GM19328 (cell line): ENCODE data around the gene IVNS1ABP.
"Not testable (repeated sequence)": the region's sequence is repeated elsewhere in the genome, so short reads cannot be mapped to it uniquely, and the experiment has no call there.

Source experiments
- ATAC-seq: cut with Tn5 transposase; IDR thresholded peaks from one replicate; pipeline ENCODE4 v1.9.1; 2021; ENCODE audit warnings: mild to moderate bottlenecking, moderate library complexity; ENCODE audit not compliant: unreplicated experiment

The IVNS1ABP gene

GRCh38 chr1:185258676-185259075, 58.4 kb downstream of the IVNS1ABP start:
- ATAC-seq: no peak

GRCh38 chr1:185257950-185258208, 59.2 kb downstream of the IVNS1ABP start:
- no peak for ATAC-seq

GRCh38 chr1:185257116-185257949, 59.7 kb downstream of the IVNS1ABP start:
- ATAC-seq: not testable (repeated sequence)

- not testable (repeated sequence) for ATAC-seq
These were observed 61.4 kb downstream of the IVNS1ABP start for GRCh38 chr1:185255595-185255994.

GRCh38 chr1:185252404-185252803, 64.6 kb downstream of the IVNS1ABP start:
- not testable (repeated sequence) for ATAC-seq

- not testable (repeated sequence) for ATAC-seq
These were observed 65.1 kb downstream of the IVNS1ABP start for GRCh38 chr1:185251928-185252327.

GRCh38 chr1:185250063-185250462, 67.0 kb downstream of the IVNS1ABP start:
- no peak for ATAC-seq

- no peak for ATAC-seq
These were observed 67.5 kb downstream of the IVNS1ABP start for GRCh38 chr1:185249563-185249962.
